K562 (cell line): Measurements from ENCODE around the gene UBE2D3. TPM values are rescaled to one million over a fixed set of nuclear protein-coding genes. Genes with fewer than 3 reads are reported as not detected.

ENCODE experiments used
- BRF1 ChIP-seq: IDR thresholded peaks from 3 replicates; pipeline ENCODE4 v1.6.1; 2011; ENCODE audit warnings: borderline replicate concordance, mild to moderate bottlenecking; ENCODE audit not compliant: insufficient read length; ENCODE audit errors: extremely low read depth
- CAMTA2 ChIP-seq: fragments of 250-450 bp; sonication (Bioruptor Pico); conservative IDR thresholded peaks from 2 replicates; pipeline ENCODE4 v1.5.1; 2022
- CREB1 ChIP-seq, 2 experiments: sonication (generic) in 1 of 2; formaldehyde crosslinking in 1 of 2; IDR thresholded peaks; 2 replicates each; pipeline versions ENCODE4 v1.6.1 to v1.8.0; 2012 to 2022; ENCODE audit warnings: inconsistent platforms in 1 of 2, mild to moderate bottlenecking in 1 of 2, missing genetic modification reagents in 1 of 2, moderate library complexity in 1 of 2
- FIP1L1 ChIP-seq: fragments of 200-400 bp; formaldehyde crosslinking; IDR thresholded peaks from 2 replicates; pipeline ENCODE4 v1.6.1; 2018; ENCODE audit warnings: mild to moderate bottlenecking, low read depth, low read length; ENCODE audit not compliant: poor library complexity, severe bottlenecking
- HIVEP1 ChIP-seq: fragments of 250-450 bp; sonication (Bioruptor Pico); IDR thresholded peaks from 2 replicates; pipeline ENCODE4 v1.4.0; 2020; ENCODE audit warnings: mild to moderate bottlenecking
- L3MBTL2 ChIP-seq: fragments of 450-650 bp; IDR thresholded peaks from 2 replicates; pipeline ENCODE4 v1.6.1; 2016; ENCODE audit warnings: mild to moderate bottlenecking, moderate library complexity
- MCM2 ChIP-seq: fragments of 450-650 bp; IDR thresholded peaks from 2 replicates; pipeline ENCODE4 v1.6.1; 2017; ENCODE audit warnings: low read depth, mild to moderate bottlenecking
- MEIS2 ChIP-seq: fragments of 450-650 bp; IDR thresholded peaks from 2 replicates; pipeline ENCODE4 v1.6.1; 2014; ENCODE audit warnings: mild to moderate bottlenecking; ENCODE audit not compliant: partially characterized antibody
- NFXL1 ChIP-seq: fragments of 450-650 bp; formaldehyde crosslinking; IDR thresholded peaks from 2 replicates; pipeline ENCODE4 v1.4.0; 2021; ENCODE audit warnings: mild to moderate bottlenecking
- POLR3G ChIP-seq: IDR thresholded peaks from 2 replicates; pipeline ENCODE4 v1.6.1; 2011; ENCODE audit not compliant: insufficient read length, insufficient replicate concordance; ENCODE audit errors: extremely low read depth
- PPARD ChIP-seq: fragments of 250-450 bp; sonication (Bioruptor Pico); IDR thresholded peaks from 2 replicates; pipeline ENCODE4 v1.8.0; 2022; ENCODE audit warnings: inconsistent platforms, mild to moderate bottlenecking, moderate library complexity
- PURB ChIP-seq: sonication (generic); formaldehyde crosslinking; IDR thresholded peaks from 2 replicates; pipeline ENCODE4 v1.9.0; 2021; ENCODE audit warnings: low read depth, mild to moderate bottlenecking, missing genetic modification reagents
- SAFB2 ChIP-seq: fragments of 200-400 bp; formaldehyde crosslinking; IDR thresholded peaks from 2 replicates; pipeline ENCODE4 v1.6.1; 2018; ENCODE audit warnings: borderline replicate concordance, low read length, low read depth, moderate library complexity; ENCODE audit not compliant: severe bottlenecking
- SIN3A ChIP-seq, 2 experiments: fragments of 150-350 bp in 1 of 2; IDR thresholded peaks; 2 replicates each; pipeline ENCODE4 v1.6.1; 2011 to 2016; ENCODE audit warnings: borderline replicate concordance in 2 of 2, low read depth in 2 of 2, low read length in 2 of 2, mild to moderate bottlenecking in 2 of 2, moderate library complexity in 2 of 2; ENCODE audit not compliant: control insufficient read depth in 1 of 2
- SIN3B ChIP-seq: fragments of 450-650 bp; IDR thresholded peaks from 2 replicates; pipeline ENCODE4 v1.6.1; 2017; ENCODE audit warnings: low read depth, mild to moderate bottlenecking, moderate library complexity
- STAT6 ChIP-seq: sonication (generic); formaldehyde crosslinking; IDR thresholded peaks from 2 replicates; pipeline ENCODE4 v1.8.1; 2023; ENCODE audit warnings: mild to moderate bottlenecking, missing genetic modification reagents
- TCF3 ChIP-seq: sonication (generic); formaldehyde crosslinking; IDR thresholded peaks from 2 replicates; pipeline ENCODE4 v1.4.0; 2020; ENCODE audit warnings: mild to moderate bottlenecking, missing genetic modification reagents
- ZBTB49 ChIP-seq: sonication (generic); formaldehyde crosslinking; IDR thresholded peaks from 2 replicates; pipeline ENCODE4 v1.8.0; 2022; ENCODE audit warnings: missing genetic modification reagents, mild to moderate bottlenecking, borderline replicate concordance
- ZNF12 ChIP-seq: sonication (generic); formaldehyde crosslinking; IDR thresholded peaks from 2 replicates; pipeline ENCODE4 v1.4.0; 2020; ENCODE audit warnings: mild to moderate bottlenecking, missing genetic modification reagents
- ZNF184 ChIP-seq: sonication (generic); formaldehyde crosslinking; IDR thresholded peaks from 2 replicates; pipeline ENCODE4 v1.5.0; 2020; ENCODE audit warnings: missing genetic modification reagents
- ZNF561 ChIP-seq: fragments of 450-650 bp; formaldehyde crosslinking; conservative IDR thresholded peaks from 2 replicates; pipeline ENCODE4 v1.4.0; 2020; ENCODE audit warnings: mild to moderate bottlenecking, moderate library complexity
- ZNF695 ChIP-seq: fragments of 450-650 bp; formaldehyde crosslinking; IDR thresholded peaks from 2 replicates; pipeline ENCODE4 v1.4.0; 2020; ENCODE audit warnings: mild to moderate bottlenecking, moderate library complexity
- ZSCAN29 ChIP-seq: fragments of 450-650 bp; IDR thresholded peaks from 2 replicates; pipeline ENCODE4 v1.6.1; 2017
- polyA plus RNA-seq, 8 experiments: library from polyadenylated mRNA; depleted of rRNA in 4 of 8; stranded (reverse) in 5 of 8; unstranded in 3 of 8; fragments of >200 nt; fragmentation: Nextera tagmentation in 2 of 8; fragmentation: Illumina TruSeq in 1 of 8; extraction: Ambion mirVana in 2 of 8; extraction: Trizol in 1 of 8; gene quantifications; 2 replicates each; pipeline versions ENCODE4 v1.2.1 to v1.2.3, GENCODE V29; 2011 to 2014; ENCODE audit warnings: inconsistent platforms in 1 of 8, missing spikeins in 1 of 8
- total RNA-seq, 7 experiments: library from RNA; depleted of rRNA in 6 of 7; stranded (reverse); fragments of >200 nt in 6 of 7; fragmentation: Illumina TruSeq in 2 of 7; extraction: Trizol in 2 of 7; gene quantifications; 2 replicates each; pipeline versions ENCODE4 v1.2.1 to v1.2.3, GENCODE V29; 2011 to 2021; ENCODE audit warnings: low replicate concordance in 1 of 7

UBE2D3 gene
- total and polyA plus RNA-seq, 9 of the 15 experiments (the other 6 are each of a cell fraction or from before 2014, with no cell fraction given) = 191 to 618 (median 292) TPM

GRCh38 chr4:102827674-102828496, 534 bp upstream of the UBE2D3 start (continued):
- TF ChIP-seq TCF3 = peak; percentile 55
- no peak for TF ChIP-seq ZSCAN29
- no peak for TF ChIP-seq ZNF561 (CRISPR knock-in tag)
- no peak for TF ChIP-seq PPARD (CRISPR knock-in tag)
- TF ChIP-seq CREB1 (IDR thresholded peaks at IDR 0.05) = peak; percentile 59
- TF ChIP-seq CREB1 (CRISPR knock-in tag; IDR thresholded peaks at IDR 0.05) = no peak
- no peak for TF ChIP-seq HIVEP1 (CRISPR knock-in tag)
- peak; percentile 8 to 36; a peak in 2 of 4 replicates for TF ChIP-seq SIN3A (IDR thresholded peaks at IDR 0.05; ENCODE audit: borderline replicate concordance in 2 of 2, control insufficient read depth in 1 of 2, low read depth in 2 of 2, low read length in 2 of 2)
- peak; percentile 93 for TF ChIP-seq L3MBTL2
- no peak for TF ChIP-seq NFXL1 (CRISPR knock-in tag)
- TF ChIP-seq FIP1L1 = no peak
- TF ChIP-seq ZBTB49 (CRISPR knock-in tag) = no peak
- TF ChIP-seq ZNF12 (CRISPR knock-in tag) = no peak
- no peak for TF ChIP-seq PURB (CRISPR knock-in tag)
- TF ChIP-seq STAT6 = no peak; the same call in 1 of the 2 replicates
- no peak for TF ChIP-seq ZNF184 (CRISPR knock-in tag)
- TF ChIP-seq CAMTA2 (CRISPR knock-in tag) = no peak
- no peak for TF ChIP-seq POLR3G
- no peak for TF ChIP-seq BRF1
- TF ChIP-seq SAFB2 = no peak
- no peak for TF ChIP-seq ZNF695 (CRISPR knock-in tag)
- no peak for TF ChIP-seq SIN3B
- no peak for TF ChIP-seq MCM2
- peak; percentile 38 for TF ChIP-seq MEIS2
